Measurements from ENCODE around the gene TTN.

Gene TTN

DNA sequence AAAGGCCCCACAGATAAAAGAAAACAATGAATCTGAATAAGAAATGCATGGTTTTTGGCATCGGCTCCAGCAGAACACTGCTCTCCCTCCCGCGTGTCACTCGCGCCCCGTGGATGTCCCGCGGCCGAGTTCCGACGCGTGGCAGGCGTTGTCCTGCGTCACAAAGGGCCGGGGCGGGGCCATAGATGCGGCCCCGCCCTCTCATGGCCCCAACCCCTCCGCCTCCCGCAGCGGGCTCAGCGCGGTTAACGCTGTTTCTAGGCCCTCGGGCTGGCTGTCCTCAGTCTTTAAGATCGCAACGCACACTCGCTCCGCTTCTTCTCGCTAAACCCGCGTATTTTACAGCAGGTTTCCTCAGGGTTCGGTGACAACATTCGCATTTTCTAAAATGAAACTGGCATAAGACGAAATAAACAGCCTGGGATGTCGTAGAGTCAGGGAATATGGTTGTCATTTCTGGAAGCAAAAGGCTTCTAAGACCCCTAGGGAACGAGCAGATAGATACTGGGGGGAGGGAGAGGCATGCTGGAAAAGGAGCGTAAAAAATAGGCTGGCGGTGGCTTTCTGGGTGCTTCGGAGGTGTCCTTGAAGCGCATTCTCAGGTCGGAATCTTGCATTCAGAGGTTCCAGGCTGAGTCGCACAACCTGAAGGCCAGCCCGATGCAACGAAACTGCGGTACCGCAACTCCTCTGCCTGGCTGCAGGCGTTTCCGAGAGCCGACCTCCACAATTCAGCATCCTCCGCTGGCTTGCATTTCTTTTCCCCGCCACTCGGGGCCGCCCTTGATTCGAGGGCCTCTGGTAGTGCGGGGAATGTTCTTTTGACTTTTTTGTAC, 328.6 kb downstream of the TTN start, which contains the start of gene FKBP7:
FKBP7 (minus strand) TSS at position 162 of the 836 bp plus-strand sequence; CDS start at position 61, 101 bp downstream.
- peak; percentile 86 for DNase-seq (ENCODE audit: extremely low spot score)
- ChIA-PET CTCF (interaction anchor here (1.4 kb wide), 2 partner anchors 56 to 66 kb away, joined by 3 read pairs; no protein-coding TSS in a partner anchor), POLR2A (no interaction called here)
- TF ChIP-seq, protein P1, sequence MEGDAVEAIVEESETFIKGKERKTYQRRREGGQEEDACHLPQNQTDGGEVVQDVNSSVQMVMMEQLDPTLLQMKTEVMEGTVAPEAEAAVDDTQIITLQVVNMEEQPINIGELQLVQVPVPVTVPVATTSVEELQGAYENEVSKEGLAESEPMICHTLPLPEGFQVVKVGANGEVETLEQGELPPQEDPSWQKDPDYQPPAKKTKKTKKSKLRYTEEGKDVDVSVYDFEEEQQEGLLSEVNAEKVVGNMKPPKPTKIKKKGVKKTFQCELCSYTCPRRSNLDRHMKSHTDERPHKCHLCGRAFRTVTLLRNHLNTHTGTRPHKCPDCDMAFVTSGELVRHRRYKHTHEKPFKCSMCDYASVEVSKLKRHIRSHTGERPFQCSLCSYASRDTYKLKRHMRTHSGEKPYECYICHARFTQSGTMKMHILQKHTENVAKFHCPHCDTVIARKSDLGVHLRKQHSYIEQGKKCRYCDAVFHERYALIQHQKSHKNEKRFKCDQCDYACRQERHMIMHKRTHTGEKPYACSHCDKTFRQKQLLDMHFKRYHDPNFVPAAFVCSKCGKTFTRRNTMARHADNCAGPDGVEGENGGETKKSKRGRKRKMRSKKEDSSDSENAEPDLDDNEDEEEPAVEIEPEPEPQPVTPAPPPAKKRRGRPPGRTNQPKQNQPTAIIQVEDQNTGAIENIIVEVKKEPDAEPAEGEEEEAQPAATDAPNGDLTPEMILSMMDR (IDR thresholded peaks at IDR 0.05; ENCODE audit: control extremely low read depth, extremely low read depth, low read depth, missing control alignments), result peak; percentile 93

DNA sequence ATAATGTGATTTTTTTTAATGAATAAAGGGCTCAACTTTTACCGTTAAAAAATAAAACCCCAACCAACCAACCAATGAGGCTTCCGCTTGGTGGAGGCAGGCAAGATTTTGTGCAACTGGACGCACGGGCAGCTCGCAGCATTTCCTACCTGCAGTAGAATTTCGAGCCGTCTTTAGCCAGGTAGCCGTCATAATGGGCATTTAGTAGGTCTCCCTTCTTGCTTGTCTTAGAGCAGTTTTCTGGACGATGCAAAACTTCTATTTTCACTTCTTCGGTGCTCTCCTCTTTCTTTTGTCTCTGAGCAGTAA, 329.1 kb downstream of the TTN start:
- DNase-seq (ENCODE audit: extremely low spot score), result peak; percentile 21
- CTCF ChIA-PET, result interaction anchor here (1.6 kb wide), 1 partner anchor 63 kb away, joined by 3 read pairs; no protein-coding TSS in a partner anchor
- TF ChIP-seq, protein P1 (IDR thresholded peaks at IDR 0.05; ENCODE audit: control extremely low read depth, extremely low read depth, low read depth, missing control alignments), result no peak
- POLR2A ChIA-PET, result no interaction called here

DNA sequence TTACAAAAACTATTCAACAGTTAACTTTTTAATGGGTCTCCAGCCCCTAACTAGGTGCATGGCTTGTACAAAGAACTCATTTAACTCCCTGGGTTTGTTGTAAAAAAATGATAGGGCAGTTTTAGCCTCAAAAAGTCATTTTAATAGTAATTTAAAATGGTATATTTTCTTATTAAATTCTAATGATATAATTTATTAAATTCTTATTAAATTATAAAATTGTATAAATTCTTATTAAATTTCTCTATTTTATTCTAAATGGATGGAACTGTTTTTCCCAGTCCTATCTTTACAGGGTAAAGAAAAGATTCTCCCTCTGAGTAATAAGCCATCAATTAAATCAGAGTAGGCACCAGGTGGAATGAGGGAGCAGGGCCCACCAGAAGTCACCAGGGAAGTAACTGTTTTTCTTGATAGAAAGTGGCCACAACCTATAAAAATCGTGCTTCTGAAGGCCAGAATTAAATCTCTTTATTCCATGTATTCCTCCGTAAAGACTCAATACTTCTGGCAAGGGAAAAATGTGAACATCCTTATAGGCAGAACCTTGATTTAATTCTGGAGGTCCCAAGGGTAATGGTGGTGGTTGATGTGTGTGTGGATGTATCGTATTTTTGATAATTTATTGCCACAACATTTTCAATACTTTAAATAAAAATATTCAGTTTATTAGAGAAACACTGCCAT, 329.6 kb downstream of the TTN start:
- DNase-seq (ENCODE audit: extremely low spot score), result no peak
- CTCF ChIA-PET, result interaction anchor here (1.6 kb wide), 1 partner anchor 63 kb away, joined by 3 read pairs; no protein-coding TSS in a partner anchor
- TF ChIP-seq, protein P1 (IDR thresholded peaks at IDR 0.05; ENCODE audit: control extremely low read depth, extremely low read depth, low read depth, missing control alignments), result no peak
- POLR2A ChIA-PET, result no interaction called here

DNA sequence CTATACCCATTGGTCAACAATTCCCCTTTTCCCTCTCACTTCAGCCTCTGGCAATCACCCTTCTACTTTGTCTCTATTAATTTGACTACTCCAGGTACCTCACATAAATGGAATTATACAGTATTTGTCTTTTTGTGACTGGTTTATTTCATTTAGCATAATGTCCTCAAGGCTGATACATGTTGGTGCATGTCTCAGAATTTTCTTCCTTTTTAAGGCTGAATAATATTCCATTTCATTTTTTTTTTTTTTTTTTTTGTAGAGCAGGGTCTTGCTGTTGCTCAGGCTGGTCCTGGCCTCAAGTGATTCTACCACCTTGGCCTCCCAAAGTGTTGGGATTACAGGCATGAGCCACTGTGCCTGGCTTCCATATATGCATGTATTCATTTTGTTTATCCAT, 330.7 kb downstream of the TTN start:
- ChIA-PET POLR2A (no interaction called here), CTCF (interaction anchor here (1.6 kb wide), 1 partner anchor 62 kb away, joined by 3 read pairs; no protein-coding TSS in a partner anchor)
- DNase-seq (ENCODE audit: extremely low spot score), result no peak
- TF ChIP-seq, protein P1 (IDR thresholded peaks at IDR 0.05; ENCODE audit: control extremely low read depth, extremely low read depth, low read depth, missing control alignments), result no peak
